Spleen (tissue), 11 donors: ENCODE data around the gene ETV6. TPM values are rescaled to one million over a fixed set of nuclear protein-coding genes. Genes with fewer than 3 reads are reported as not detected.

Experiments
- DNase-seq: peaks from one replicate; pipeline ENCODE4 v3.0.0-alpha.2; 2020
- H3K27ac ChIP-seq, 8 donors: fragments of 200-600 bp; sonication (generic) in 7 of 8; 1 replicate in 4 of 8; 2 replicates in 4 of 8; pipeline versions ENCODE4 v1.5.0 to v1.8.0; 2016 to 2021; ENCODE audit warnings: inconsistent platforms in 4 of 8, mild to moderate bottlenecking in 4 of 8, moderate library complexity in 1 of 8
- H3K27me3 ChIP-seq, 7 donors: fragments of 200-600 bp; sonication (generic) in 6 of 7; replicated peaks in 1 of 7; 1 replicate in 4 of 7; 2 replicates in 3 of 7; pipeline versions ENCODE4 v1.5.0 to v1.8.0; 2016 to 2021; ENCODE audit warnings: inconsistent platforms in 3 of 7, mild to moderate bottlenecking in 1 of 7
- H3K36me3 ChIP-seq, 6 donors: fragments of 200-600 bp; sonication (generic) in 5 of 6; 1 replicate in 4 of 6; 2 replicates in 2 of 6; pipeline versions ENCODE4 v1.5.0 to v1.8.0; 2016 to 2021; ENCODE audit warnings: inconsistent platforms in 2 of 6
- H3K4me1 ChIP-seq, 6 donors: fragments of 200-600 bp; sonication (generic) in 5 of 6; 1 replicate in 3 of 6; 2 replicates in 3 of 6; pipeline versions ENCODE4 v1.5.0 to v1.8.0; 2016 to 2021; ENCODE audit warnings: inconsistent platforms in 3 of 6
- H3K4me3 ChIP-seq, 8 donors: fragments of 200-600 bp; sonication (generic) in 7 of 8; 1 replicate in 4 of 8; 2 replicates in 4 of 8; pipeline versions ENCODE4 v1.5.0 to v1.8.0; 2016 to 2021; ENCODE audit warnings: inconsistent platforms in 4 of 8, mild to moderate bottlenecking in 4 of 8, moderate library complexity in 2 of 8
- H3K9me3 ChIP-seq, 8 donors: fragments of 200-600 bp; sonication (generic) in 7 of 8; 1 replicate in 4 of 8; 2 replicates in 4 of 8; pipeline versions ENCODE4 v1.5.0 to v1.8.0; 2016 to 2021; ENCODE audit warnings: inconsistent platforms in 4 of 8
- POLR2A ChIP-seq, 3 donors: fragments of 450-650 bp; IDR thresholded peaks; one replicate each; pipeline ENCODE4 v1.5.1; 2017; ENCODE audit warnings: antibody characterized with exemption in 3 of 3, mild to moderate bottlenecking in 1 of 3
- POLR2AphosphoS5 ChIP-seq, 3 donors: sonication (generic); formaldehyde crosslinking; IDR thresholded peaks; one replicate each; pipeline ENCODE4 v1.5.1; 2017; ENCODE audit warnings: antibody characterized with exemption in 3 of 3
- WGBS, 5 donors: extraction: QIAGEN DNeasy Blood & Tissue Kit in 3 of 5; methylation state at CpG; one replicate each; pipeline versions ENCODE4 v1.1.5 to v1.1.7; 2013 to 2018; 5-methylcytosine and 5-hydroxymethylcytosine counted together
- intact Hi-C: fragments of 100-400 bp; cut with DNase I; formaldehyde crosslinking; loops from one replicate; pipeline ENCODE4 v1.15.0; 2023; ENCODE audit warnings: low total_unique reads
- polyA plus RNA-seq, 3 donors: library from polyadenylated mRNA; stranded (reverse); fragments of 200-250 nt; gene quantifications; one replicate each; pipeline ENCODE4 v1.2.1, GENCODE V29; 2013
- total RNA-seq, 7 donors: library from RNA; depleted of rRNA in 3 of 7; stranded (reverse); fragments of >200 nt in 3 of 7; fragmentation: NEBNext Ultra II Directional in 4 of 7; extraction: Animal tissue kit (Norgen Biotek cat#: 25700) in 4 of 7; gene quantifications; one replicate each; pipeline versions ENCODE4 v1.1.0 to v1.2.1, GENCODE V29; 2016 to 2021
- TF ChIP-seq, protein P1 (sequence below), 11 experiments: fragments of 200-600 bp in 7 of 11; fragments of 450-650 bp in 4 of 11; sonication (generic) in 4 of 11; IDR thresholded peaks in 8 of 11; conservative IDR thresholded peaks in 3 of 11; 1 replicate in 7 of 11; 2 replicates in 4 of 11; pipeline versions ENCODE4 v1.4.0 to v1.8.0; 2016 to 2021; ENCODE audit warnings: antibody characterized with exemption in 11 of 11, inconsistent platforms in 4 of 11, mild to moderate bottlenecking in 1 of 11
- donor health status: healthy with polysubstance abuse.
- donor health status: DM: no; HTN: no; CAD: no; lungs with moderate emphysema.
- donor health status: DM: no; HTN: no; CAD: no.
- donor health status: Bipolar disorder and iron deficiency.
- donor health status: healthy.
- donor health status: DM: no; HTN: no; CAD: no.
- donor health status: DM: yes; HTN: yes; CAD: no.

The ETV6 gene
- total and polyA plus RNA-seq, 10 donors: 7.2 to 116 (median 57.8) TPM

- no peak overlapping the region for H3K4me3 ChIP-seq
- H3K9me3 ChIP-seq: no peaks in the 10 kb centered on the region
- H3K4me1 ChIP-seq: peaks cover 26 to 89% (median 56%) of the 10 kb centered on the region in 6 donors
- DNase-seq: no peak
- TF ChIP-seq, protein P1, sequence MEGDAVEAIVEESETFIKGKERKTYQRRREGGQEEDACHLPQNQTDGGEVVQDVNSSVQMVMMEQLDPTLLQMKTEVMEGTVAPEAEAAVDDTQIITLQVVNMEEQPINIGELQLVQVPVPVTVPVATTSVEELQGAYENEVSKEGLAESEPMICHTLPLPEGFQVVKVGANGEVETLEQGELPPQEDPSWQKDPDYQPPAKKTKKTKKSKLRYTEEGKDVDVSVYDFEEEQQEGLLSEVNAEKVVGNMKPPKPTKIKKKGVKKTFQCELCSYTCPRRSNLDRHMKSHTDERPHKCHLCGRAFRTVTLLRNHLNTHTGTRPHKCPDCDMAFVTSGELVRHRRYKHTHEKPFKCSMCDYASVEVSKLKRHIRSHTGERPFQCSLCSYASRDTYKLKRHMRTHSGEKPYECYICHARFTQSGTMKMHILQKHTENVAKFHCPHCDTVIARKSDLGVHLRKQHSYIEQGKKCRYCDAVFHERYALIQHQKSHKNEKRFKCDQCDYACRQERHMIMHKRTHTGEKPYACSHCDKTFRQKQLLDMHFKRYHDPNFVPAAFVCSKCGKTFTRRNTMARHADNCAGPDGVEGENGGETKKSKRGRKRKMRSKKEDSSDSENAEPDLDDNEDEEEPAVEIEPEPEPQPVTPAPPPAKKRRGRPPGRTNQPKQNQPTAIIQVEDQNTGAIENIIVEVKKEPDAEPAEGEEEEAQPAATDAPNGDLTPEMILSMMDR (IDR thresholded peaks at IDR 0.05 in 8 of 11, conservative IDR thresholded peaks at IDR 0.05 in 3 of 11): no peak
- TF ChIP-seq POLR2A (IDR thresholded peaks at IDR 0.05): no peak
- TF ChIP-seq POLR2AphosphoS5 (IDR thresholded peaks at IDR 0.05): no peak
- 60 to 74% (median 66%) methylated on average over 2 of the region's 2 CpGs for WGBS, 5 donors
- intact Hi-C loops: no loop called here
- H3K27me3 ChIP-seq: no peaks in the 10 kb centered on the region
- peaks cover 0 to 58% (median 16%) of the 10 kb centered on the region in 6 donors for H3K36me3 ChIP-seq
- H3K27ac ChIP-seq: peak overlapping the region in 5 of 8 donors; percentile 9 to 89 (median 55)
These were observed 106.5 kb downstream of the ETV6 start for GRCh38 chr12:11756022-11756421.

- intact Hi-C loops: no loop called here
- TF ChIP-seq, protein P1 (IDR thresholded peaks at IDR 0.05 in 8 of 11, conservative IDR thresholded peaks at IDR 0.05 in 3 of 11): no peak
- no peak for TF ChIP-seq POLR2AphosphoS5 (IDR thresholded peaks at IDR 0.05)
- no peak for TF ChIP-seq POLR2A (IDR thresholded peaks at IDR 0.05)
- no peak for DNase-seq
- Histone ChIP-seq H3K9me3 (no peaks in the 10 kb centered on the region), H3K36me3 (peaks cover 0 to 58% (median 16%) of the 10 kb centered on the region in 6 donors), H3K4me1 (peaks cover 23 to 89% (median 56%) of the 10 kb centered on the region in 6 donors), H3K27ac (peak overlapping the region in 4 of 8 donors; percentile 9 to 89 (median 70)), H3K4me3 (no peak overlapping the region), H3K27me3 (no peaks in the 10 kb centered on the region)
- 88 to 97% (median 92%) methylated on average over 6 of the region's 6 CpGs for WGBS, 5 donors
These were observed 107.0 kb downstream of the ETV6 start for GRCh38 chr12:11756523-11756922.

DNA sequence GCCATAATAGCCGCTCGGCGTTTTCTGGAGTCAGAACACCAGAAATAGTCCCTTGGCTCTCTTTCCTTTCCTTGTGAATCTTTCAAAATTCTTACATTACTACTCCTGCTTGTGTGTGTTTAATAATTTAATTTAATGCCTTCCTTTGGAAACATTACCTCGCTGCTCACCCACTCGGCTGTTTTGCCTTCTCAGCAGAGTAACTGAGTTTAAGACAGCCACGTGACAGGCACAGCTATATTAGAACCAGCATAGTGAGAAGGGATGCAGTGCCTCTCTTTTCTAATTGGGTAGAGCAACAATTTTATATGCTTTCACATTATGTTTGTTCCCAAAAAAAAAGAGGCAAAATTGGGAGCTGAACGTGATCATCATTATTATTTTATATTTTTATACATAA is 107.6 kb downstream of the ETV6 start:
- no peak for DNase-seq
- Histone ChIP-seq H3K27ac (peak overlapping the region in 2 of 8 donors; percentile 71 to 89), H3K27me3 (no peaks in the 10 kb centered on the region), H3K4me3 (no peak overlapping the region), H3K36me3 (peaks cover 0 to 58% (median 16%) of the 10 kb centered on the region in 6 donors), H3K9me3 (no peaks in the 10 kb centered on the region), H3K4me1 (peaks cover 29 to 89% (median 56%) of the 10 kb centered on the region in 6 donors)
- TF ChIP-seq, protein P1 (IDR thresholded peaks at IDR 0.05 in 8 of 11, conservative IDR thresholded peaks at IDR 0.05 in 3 of 11): no peak
- TF ChIP-seq POLR2A (IDR thresholded peaks at IDR 0.05) (no peak), POLR2AphosphoS5 (IDR thresholded peaks at IDR 0.05) (no peak)
- 84 to 92% (median 86%) methylated on average over 7 of the region's 7 CpGs for WGBS, 5 donors
- intact Hi-C loops: no loop called here

DNA sequence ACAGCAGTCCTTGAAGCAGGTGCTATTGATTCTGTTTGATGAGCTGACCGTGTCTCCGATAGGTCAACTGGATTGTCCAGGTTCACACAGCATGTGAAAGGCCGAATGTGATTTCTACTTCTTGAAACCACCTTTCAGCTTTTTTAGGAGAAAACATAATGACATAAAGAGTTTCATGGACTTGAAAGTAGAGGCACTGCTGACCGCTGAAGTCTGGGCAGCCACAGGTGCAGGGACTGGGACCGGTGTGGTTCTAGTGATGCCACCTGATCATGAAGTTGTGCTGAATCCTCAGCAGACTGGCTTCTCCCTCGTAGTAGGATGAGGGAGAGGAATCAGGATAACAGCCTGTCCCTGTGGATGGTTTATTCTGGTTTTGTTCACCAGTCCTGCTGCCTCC is 108.1 kb downstream of the ETV6 start:
- Histone ChIP-seq H3K4me1 (peaks cover 33 to 89% (median 56%) of the 10 kb centered on the region in 6 donors), H3K4me3 (no peak overlapping the region), H3K36me3 (peaks cover 0 to 54% (median 16%) of the 10 kb centered on the region in 6 donors), H3K27me3 (no peaks in the 10 kb centered on the region), H3K27ac (peak overlapping the region in 7 of 8 donors; percentile 62 to 89 (median 73)), H3K9me3 (no peaks in the 10 kb centered on the region)
- 91 to 98% (median 94%) methylated on average over 6 of the region's 6 CpGs for WGBS, 5 donors
- intact Hi-C loops: no loop called here
- TF ChIP-seq POLR2A (IDR thresholded peaks at IDR 0.05) (no peak), POLR2AphosphoS5 (IDR thresholded peaks at IDR 0.05) (no peak)
- TF ChIP-seq, protein P1 (IDR thresholded peaks at IDR 0.05 in 8 of 11, conservative IDR thresholded peaks at IDR 0.05 in 3 of 11): no peak
- DNase-seq: no peak
